ENCODE results near the gene ABRACL. TPM values are rescaled to one million over a fixed set of nuclear protein-coding genes. Genes with fewer than 3 reads are reported as not detected.

Gene ABRACL
- total RNA-seq, 1 experiment from 2014 or later, result 123 TPM

- H4K20me1 ChIP-seq (ENCODE audit: control insufficient read depth, insufficient read depth, insufficient read length), result no peaks in the 10 kb centered on the region
- no peak overlapping the region for H4K8ac ChIP-seq (replicated peaks; ENCODE audit: insufficient read length, low read depth, low read length)
- no peak overlapping the region for H2BK20ac ChIP-seq (ENCODE audit: low read depth, low read length, poor library complexity, severe bottlenecking)
- no peak overlapping the region for H3T11ph ChIP-seq (ENCODE audit: low read length)
- H2AFZ ChIP-seq (ENCODE audit: low read length), result no peak overlapping the region
- H3K27me3 ChIP-seq (ENCODE audit: insufficient read depth, low read length), result no peaks in the 10 kb centered on the region
- no peak overlapping the region for H2AK5ac ChIP-seq (ENCODE audit: insufficient read length, low read length)
- no peak overlapping the region for H2BK120ac ChIP-seq (ENCODE audit: low read depth, low read length, poor library complexity, severe bottlenecking)
- no peaks in the 10 kb centered on the region for H3K79me1 ChIP-seq (ENCODE audit: insufficient read depth, low read depth, low read length, poor library complexity, severe bottlenecking)
- Mint-ChIP-seq H3K4me3 (no peak overlapping the region), H3K27ac (no peak overlapping the region), H3K4me1 (no peaks in the 10 kb centered on the region), H3K36me3 (ENCODE audit: insufficient read depth in 1 of 3, low read depth in 3 of 3) (peaks cover 2 to 9% (median 3%) of the 10 kb centered on the region in 3 experiments; a peak in 5 of 7 replicates), H3K27me3 (ENCODE audit: low read depth) (no peaks in the 10 kb centered on the region), H3K9me3 (peaks cover 3 to 8% of the 10 kb centered on the region in 2 experiments)
- H3K4me2 ChIP-seq (ENCODE audit: insufficient read depth, insufficient read length, low read length), result no peak overlapping the region
- no peaks in the 10 kb centered on the region for H3K9me3 ChIP-seq (ENCODE audit: control insufficient read depth, low read depth, low read length)
- no peaks in the 10 kb centered on the region for H3K4me1 ChIP-seq (ENCODE audit: insufficient read depth, low read length)
- H3K56ac ChIP-seq (ENCODE audit: insufficient read length, low read depth, low read length), result no peak overlapping the region
- H4K5ac ChIP-seq (ENCODE audit: insufficient read length, low read depth, low read length), result no peak overlapping the region
- WGBS (ENCODE audit: extremely low coverage, insufficient read length, low lambda C conversion rate), result no CpG with 5 or more reads among the region's 2 CpGs
- no peak overlapping the region for H2BK12ac ChIP-seq (ENCODE audit: insufficient read length, low read depth, low read length)
- H4K91ac ChIP-seq (ENCODE audit: insufficient read length, low read depth, low read length), result no peak overlapping the region
- no peak overlapping the region for H2BK5ac ChIP-seq (ENCODE audit: insufficient read length, low read length)
- H3K79me2 ChIP-seq (ENCODE audit: insufficient read depth, low read length), result no peaks in the 10 kb centered on the region
- no peak overlapping the region for H3K9ac ChIP-seq (ENCODE audit: extremely low read depth, insufficient read length, low read length)
- H3K14ac ChIP-seq (ENCODE audit: insufficient read depth, low read length), result no peak overlapping the region
- no peaks in the 10 kb centered on the region for H3K23me2 ChIP-seq (ENCODE audit: insufficient read length, low read depth, low read length, poor library complexity, severe bottlenecking)
- H3K27ac ChIP-seq (ENCODE audit: insufficient read length, low read depth, low read length), result no peak overlapping the region
- H3K23ac ChIP-seq (ENCODE audit: insufficient read length, low read depth, low read length), result no peak overlapping the region
- no peak for DNase-seq
- H3K4ac ChIP-seq (ENCODE audit: low read depth, low read length), result no peak overlapping the region
- no peak overlapping the region for H2BK15ac ChIP-seq (ENCODE audit: low read depth, low read length)
- TF ChIP-seq CTCF (conservative IDR thresholded peaks at IDR 0.05), result no peak
- no peak overlapping the region for H3K18ac ChIP-seq (ENCODE audit: insufficient read length, low read depth, low read length)
Observed at GRCh38 chr6:139073118-139073517, 44.6 kb downstream of the ABRACL start.
